GM12864 (cell line): ENCODE results near the gene MYBPHL.
"Not testable (repeated sequence)": the region's sequence is repeated elsewhere in the genome, so short reads cannot be mapped to it uniquely, and the experiment has no call there.

Experiments used
- DNase-seq: peaks from one replicate; pipeline ENCODE4 v3.0.0-alpha.2; 2011; ENCODE audit warnings: low read depth
- H3K4me3 ChIP-seq: 2 replicates; pipeline ENCODE4 v1.5.1; 2011; ENCODE audit warnings: mild to moderate bottlenecking, low read depth, low read length, control low read depth
- CTCF ChIP-seq: IDR thresholded peaks from 2 replicates; pipeline ENCODE4 v1.5.1; 2011; ENCODE audit warnings: low read depth, mild to moderate bottlenecking, moderate library complexity, low read length, control low read depth, inconsistent platforms; ENCODE audit errors: missing control alignments

MYBPHL gene

GRCh38 chr1:109290998-109291397 is 15.8 kb downstream of the MYBPHL start:
- no peak overlapping the region for H3K4me3 ChIP-seq
- TF ChIP-seq CTCF: no peak
- no peak for DNase-seq

GRCh38 chr1:109290137-109290536 is 16.7 kb downstream of the MYBPHL start:
- no peak overlapping the region for H3K4me3 ChIP-seq
- TF ChIP-seq CTCF: no peak
- no peak for DNase-seq

- H3K4me3 ChIP-seq, DNase-seq: not testable (repeated sequence)
Observed at GRCh38 chr1:109286762-109287161, 20.0 kb downstream of the MYBPHL start.

GRCh38 chr1:109283748-109284600 is 22.8 kb downstream of the MYBPHL start:
- peak overlapping the region; percentile 61 for H3K4me3 ChIP-seq
- TF ChIP-seq CTCF: no peak
- peak; percentile 36 for DNase-seq

GRCh38 chr1:109282952-109283747 is 23.7 kb downstream of the MYBPHL start, which contains the start of gene PSRC1:
Gene PSRC1, minus strand, starts transcription at chr1:109283145.
- DNase-seq: peak; percentile 57
- H3K4me3 ChIP-seq: peak within 1 kb of the TSS; percentile 61
- TF ChIP-seq CTCF: peak; percentile 53

GRCh38 chr1:109282497-109282951 is 24.3 kb downstream of the MYBPHL start:
- H3K4me3 ChIP-seq: peak overlapping the region; percentile 61
- DNase-seq: no peak
- no peak for TF ChIP-seq CTCF
